Measurements from ENCODE around the gene RAI1. TPM values are rescaled to one million over a fixed set of nuclear protein-coding genes. Genes with fewer than 3 reads are reported as not detected.

Gene RAI1
- total RNA-seq, 1 experiment from 2014 or later: 7.6 TPM

DNA sequence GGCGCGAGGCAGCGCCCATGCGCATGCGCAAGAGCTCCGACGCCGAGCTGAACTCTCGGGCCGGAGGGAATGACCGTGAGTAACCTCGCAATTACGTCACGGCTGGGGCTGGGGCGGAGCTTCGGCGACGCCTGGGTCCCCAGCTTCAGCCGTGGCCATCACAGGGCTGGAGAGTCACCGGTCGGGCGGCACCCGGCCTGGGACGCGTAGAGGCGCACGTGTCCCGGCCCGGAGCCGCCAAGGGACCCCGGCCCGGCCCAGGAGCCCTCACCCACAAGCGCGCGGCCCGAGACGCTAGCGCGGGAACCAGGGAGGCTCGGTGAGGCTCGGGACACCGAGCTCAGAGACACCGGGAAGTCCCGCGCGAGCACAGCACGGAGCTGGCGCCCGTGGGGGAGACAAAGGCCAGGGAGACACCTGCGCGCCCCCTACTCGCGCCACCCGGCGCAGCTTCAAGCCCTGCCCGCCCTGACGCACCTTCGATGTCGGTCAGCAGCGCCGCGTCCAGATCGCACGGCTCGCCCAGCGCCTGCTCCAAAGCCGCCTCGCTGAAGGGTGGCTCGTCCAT lies 155.1 kb downstream of the RAI1 start:
- in situ Hi-C loops (cut with HindIII; ENCODE audit: low pct_unique_long_range_greater_than_20kb, low sequenced_read_pairs): no loop called here
- peak; percentile 92 for DNase-seq (ENCODE audit: low read depth)

DNA sequence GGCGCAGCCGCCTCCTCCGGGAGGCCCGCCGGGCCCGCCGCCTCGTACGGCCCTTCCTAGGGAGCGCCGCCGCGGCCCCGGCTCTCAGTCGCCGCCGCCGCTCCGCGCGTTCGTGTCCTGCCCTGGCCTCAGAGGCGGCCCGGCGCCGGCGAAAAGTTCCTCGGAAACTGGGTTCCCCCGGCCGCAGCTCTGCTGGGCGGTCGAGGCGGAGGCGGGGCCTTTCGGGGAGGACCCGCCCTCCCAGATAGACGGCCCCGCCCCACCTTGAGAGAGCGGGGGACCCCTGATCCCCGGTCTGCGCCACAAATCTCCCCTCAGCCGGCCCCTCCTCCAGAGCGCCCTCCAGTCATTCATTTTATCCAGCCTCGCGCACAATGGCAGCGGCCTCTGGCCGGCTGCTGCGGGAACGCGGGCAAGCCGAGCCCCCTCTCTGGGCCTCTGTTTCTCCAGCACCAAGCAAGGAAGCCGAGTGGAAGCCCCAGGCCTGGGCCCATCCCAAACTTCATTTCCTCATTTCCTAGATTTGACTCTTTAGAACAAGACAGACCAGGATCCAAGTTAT lies 155.6 kb downstream of the RAI1 start, which contains the start of gene SREBF1:
Gene SREBF1 (minus strand): TSS at position 169 of the 562 bp plus-strand sequence. CDS start 169 bp downstream, outside the sequence.
- in situ Hi-C loops (cut with HindIII; ENCODE audit: low pct_unique_long_range_greater_than_20kb, low sequenced_read_pairs): no loop called here
- peak; percentile 66 for DNase-seq (ENCODE audit: low read depth)

DNA sequence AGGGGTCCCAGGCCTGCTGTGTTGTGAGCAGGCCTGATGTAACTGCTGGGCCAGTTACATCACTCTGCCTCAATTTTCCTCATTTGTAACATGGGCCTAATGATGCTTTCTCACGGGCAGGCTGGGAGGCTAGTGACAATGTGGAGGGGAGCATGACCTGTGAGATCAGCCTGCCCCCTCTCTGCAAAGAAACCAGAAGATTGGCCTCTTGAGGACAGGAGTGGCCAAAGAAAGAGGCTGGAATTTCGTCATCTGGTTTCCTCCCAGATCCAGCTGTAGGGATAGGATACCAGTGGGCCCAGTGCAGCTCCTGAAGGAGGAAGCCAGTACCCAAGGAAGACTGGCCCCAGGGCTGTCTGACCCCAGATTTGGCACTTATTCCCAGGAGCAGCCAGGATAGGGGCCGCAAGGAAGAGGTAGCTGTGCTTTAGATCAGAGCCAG lies 156.1 kb downstream of the RAI1 start:
- in situ Hi-C loops (cut with HindIII; ENCODE audit: low pct_unique_long_range_greater_than_20kb, low sequenced_read_pairs): no loop called here
- peak; percentile 83 for DNase-seq (ENCODE audit: low read depth)

DNA sequence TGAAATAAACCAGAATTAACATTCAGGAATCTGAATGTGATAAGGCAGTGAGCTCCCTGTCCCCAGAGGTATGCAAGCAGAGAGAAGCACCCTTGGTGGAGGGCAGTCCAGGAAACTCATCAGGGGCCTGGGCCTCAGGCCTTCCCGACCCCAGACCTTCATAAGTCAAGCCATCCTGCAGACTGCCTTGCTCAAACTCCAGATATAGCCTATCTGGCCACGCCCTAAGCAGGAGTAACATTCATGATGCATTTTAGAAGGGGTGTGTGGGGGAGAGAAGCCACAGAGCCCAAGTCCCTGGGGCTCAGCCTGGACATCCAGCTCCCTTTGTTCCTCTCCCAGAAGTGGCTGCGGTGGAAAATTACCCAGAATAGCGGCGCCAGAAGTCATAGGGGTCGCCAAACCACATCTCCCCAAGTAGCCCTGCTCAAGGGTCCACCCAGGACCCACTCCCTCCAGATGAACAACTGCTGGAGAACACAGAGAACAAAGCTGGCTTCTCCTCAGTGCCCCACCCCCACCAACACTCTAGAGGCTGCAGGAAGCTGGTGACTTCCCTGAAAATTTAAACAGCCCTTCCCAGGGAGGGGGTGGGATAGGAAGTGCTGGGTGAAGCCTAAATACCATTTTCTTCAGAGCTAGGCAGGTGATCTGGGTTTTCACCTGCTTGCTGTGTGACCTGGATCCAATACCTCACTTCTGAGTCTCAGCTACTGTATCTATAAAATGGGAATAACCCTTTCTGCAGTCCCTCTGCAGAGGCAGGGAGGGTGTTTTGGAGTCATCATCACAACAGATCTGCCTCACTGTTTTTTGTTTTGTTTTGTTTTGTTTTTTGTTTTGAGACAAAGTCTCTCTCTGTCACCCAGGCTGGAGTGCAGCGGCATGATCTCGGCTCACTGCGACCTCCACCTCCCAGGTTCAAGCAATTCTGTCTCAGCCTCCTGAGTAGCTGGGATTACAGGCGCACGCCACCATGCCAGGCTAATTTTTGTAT lies 157.0 kb downstream of the RAI1 start:
- in situ Hi-C loops (cut with HindIII; ENCODE audit: low pct_unique_long_range_greater_than_20kb, low sequenced_read_pairs): no loop called here
- DNase-seq (ENCODE audit: low read depth): peak; percentile 60

DNA sequence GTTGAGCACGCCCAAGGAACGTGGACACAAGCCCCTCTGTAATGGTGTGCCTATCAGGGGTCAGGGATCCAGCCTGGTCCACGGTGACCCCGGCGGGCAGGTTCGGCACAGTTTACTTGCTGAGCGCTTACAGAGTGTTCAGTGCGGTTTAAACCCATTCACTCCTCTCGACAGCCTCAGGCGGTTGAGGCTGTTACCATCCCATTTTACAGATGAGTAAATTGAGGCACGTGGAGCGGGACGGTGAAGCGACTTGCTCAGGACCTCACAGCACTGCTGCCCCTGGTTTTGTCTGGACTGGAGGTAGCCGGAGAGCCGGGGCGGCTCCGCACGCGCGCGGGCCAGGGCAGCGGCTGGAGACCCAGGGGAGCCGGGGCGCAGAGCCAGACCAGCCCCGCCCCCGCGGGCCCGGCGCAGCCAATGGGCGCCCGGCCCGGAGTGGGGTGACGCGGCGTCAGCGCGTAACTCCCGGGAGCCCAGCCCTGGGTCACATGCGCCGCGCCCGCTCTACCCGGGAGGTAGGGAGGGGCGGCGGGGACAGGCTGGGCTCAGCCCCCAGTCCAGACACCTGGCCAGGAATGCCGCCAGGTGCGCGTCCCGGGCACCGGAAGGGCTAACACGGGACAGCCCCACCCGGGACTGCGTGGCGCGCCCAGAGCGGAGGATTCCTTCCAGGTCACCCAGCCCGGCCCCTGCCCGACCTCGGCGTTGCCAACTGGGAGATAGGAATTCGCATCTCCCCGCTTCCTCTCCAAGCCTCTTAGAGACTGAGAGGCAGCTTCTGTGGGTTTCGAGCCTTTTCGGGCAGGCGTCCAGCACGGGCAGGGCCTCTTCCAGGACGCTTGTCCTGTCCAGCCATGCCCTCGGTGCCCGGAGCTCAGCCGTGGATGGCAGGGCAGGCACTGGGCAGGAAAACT lies 158.8 kb downstream of the RAI1 start:
- in situ Hi-C loops (cut with HindIII; ENCODE audit: low pct_unique_long_range_greater_than_20kb, low sequenced_read_pairs): no loop called here

DNA sequence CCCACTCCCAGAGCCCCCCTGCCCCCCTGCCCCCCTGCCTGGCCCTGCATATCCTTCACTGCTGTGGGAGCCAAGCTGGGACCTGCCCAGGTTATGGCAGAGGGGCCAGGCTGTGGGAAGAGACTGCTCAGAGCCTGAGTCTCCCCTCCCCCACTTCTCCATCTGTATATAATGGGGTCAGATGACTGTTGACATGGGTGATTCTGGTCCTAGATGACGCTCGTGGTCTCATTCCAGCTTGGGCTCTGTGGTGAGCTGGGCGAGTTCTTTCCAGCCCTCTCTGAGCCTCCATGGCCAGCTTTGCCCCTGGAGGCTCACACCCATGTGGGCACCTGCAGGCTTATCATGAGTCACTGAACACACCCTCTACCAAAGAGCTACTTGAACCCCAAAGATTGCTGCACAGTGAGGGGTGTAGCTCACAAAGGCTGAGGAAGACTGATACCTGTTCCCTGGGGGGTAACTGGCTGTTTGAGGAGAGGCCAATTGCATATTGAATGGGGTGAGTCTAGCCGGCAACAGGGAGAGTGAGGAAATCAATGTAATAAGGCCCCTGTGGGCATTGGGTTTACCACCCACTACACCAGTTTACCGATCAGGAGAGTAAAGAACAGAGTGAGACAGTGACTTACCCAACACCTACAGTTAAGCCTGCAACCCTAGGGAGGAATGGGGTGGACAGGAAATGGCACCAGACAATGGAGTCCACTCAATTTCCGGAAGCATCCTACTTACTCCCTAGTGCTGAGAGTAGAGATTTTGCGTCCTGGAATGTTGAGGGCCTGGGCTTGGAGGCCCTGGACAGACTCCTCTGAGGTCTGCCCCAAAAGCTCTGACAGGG lies 159.7 kb downstream of the RAI1 start:
- in situ Hi-C loops (cut with HindIII; ENCODE audit: low pct_unique_long_range_greater_than_20kb, low sequenced_read_pairs): no loop called here

More for the DNA sequence above, 158.8 kb downstream of the RAI1 start:
- peak; percentile 93 for DNase-seq (ENCODE audit: low read depth)

DNA sequence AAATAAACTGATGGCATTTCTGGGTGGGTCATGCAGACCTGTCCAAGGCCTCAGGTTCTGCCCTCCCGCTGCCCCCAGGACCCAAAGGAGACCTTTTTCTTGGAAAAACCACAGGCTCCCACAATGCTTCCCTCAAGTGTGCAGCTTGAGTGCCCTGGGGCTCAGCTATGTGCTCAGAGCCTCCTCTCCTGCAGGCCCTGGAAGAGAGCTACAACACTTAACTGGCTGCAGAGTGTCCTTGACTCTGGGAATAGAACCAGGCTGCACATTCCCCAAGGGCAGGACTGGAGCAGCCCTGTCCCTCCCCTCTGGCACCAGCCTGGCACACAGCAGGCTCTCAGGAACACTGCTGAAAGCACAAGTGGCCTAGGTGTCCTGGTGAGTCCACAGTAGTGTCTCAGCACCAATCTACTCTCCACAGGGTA lies 160.4 kb downstream of the RAI1 start:
- in situ Hi-C loops (cut with HindIII; ENCODE audit: low pct_unique_long_range_greater_than_20kb, low sequenced_read_pairs): no loop called here
- DNase-seq (ENCODE audit: low read depth): no peak

More for the DNA sequence above, 159.7 kb downstream of the RAI1 start:
- DNase-seq (ENCODE audit: low read depth): no peak

DNA sequence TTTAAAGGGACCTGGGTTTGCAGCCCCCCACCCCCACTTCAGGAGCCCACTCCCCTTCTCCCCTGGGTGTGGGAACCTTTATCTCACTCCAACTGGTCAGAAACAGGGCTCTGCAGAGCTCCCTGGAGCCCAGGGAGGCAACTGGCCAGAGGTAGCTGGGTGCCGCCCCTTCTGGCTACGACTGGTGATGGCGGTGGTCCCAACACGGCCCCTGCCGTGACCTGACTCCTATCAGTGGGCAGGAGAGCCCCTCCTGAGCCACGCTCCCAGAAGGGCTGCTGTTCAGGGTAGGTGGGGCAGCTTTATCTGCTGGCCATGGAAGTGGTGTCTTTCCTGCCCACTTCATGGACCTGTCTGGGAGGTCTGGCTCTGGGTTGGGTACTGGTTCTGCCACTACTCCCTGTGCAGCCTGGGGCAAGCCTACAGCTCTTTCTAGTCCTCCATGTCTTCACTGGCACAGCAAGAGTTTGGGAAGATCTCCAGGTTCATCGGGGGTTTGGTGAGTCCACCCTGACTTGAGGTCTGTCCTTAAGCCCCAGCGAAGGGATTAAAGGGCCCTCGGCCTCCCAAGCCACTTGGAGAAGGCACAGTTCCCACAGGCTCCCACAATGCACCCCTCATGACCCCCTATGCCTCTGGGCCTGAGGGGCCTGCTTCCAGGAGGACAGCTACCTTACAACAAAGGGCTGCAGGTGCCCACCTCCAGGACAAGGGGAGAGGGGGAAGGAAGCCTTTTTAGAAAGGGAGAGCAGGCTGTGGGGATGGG lies 161.0 kb downstream of the RAI1 start:
- DNase-seq (ENCODE audit: low read depth): no peak
- in situ Hi-C loops (cut with HindIII; ENCODE audit: low pct_unique_long_range_greater_than_20kb, low sequenced_read_pairs): no loop called here

DNA sequence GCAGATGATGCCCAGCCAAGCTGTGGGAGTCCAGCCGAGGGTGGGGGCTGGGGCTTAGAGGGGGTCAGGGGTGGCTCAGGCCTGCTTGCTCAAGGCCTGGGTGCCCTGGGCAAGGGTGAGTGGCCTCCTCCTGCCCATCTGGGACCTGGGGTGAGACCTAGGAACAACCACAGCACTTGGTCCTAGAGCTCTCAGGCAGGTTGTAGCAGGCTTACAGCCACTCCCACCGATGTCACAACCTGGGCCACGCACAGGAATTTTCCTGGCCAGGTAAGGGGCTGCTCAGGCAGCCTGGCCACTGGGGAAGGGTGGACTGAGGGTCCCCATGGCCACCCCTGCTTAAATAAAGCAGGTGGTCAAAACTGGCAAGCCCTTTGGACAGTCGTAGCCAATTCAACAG lies 161.8 kb downstream of the RAI1 start:
- in situ Hi-C loops (cut with HindIII; ENCODE audit: low pct_unique_long_range_greater_than_20kb, low sequenced_read_pairs): no loop called here

DNA sequence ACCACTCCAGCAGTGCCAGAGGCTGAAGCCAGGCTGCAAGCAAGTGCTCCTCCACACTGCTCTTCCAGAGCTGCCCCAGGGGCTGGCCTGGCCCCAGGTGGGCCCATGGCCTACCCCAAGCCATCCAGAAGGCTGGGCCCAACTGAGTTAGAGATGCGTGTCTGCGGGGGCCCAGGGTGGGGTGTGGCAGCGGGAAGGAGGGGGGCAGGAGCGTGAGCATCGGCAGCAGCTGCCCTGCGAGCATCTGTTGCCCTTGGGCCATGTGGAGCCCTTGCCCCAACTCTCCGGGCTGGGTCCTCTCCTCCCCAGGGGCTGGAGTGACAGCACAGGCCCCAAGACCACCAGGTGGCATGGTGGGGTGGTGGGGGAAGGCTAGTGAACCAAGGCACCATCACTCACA lies 162.8 kb downstream of the RAI1 start:
- in situ Hi-C loops (cut with HindIII; ENCODE audit: low pct_unique_long_range_greater_than_20kb, low sequenced_read_pairs): no loop called here
- no peak for DNase-seq (ENCODE audit: low read depth)

More for the DNA sequence above, 161.8 kb downstream of the RAI1 start:
- DNase-seq (ENCODE audit: low read depth): no peak

DNA sequence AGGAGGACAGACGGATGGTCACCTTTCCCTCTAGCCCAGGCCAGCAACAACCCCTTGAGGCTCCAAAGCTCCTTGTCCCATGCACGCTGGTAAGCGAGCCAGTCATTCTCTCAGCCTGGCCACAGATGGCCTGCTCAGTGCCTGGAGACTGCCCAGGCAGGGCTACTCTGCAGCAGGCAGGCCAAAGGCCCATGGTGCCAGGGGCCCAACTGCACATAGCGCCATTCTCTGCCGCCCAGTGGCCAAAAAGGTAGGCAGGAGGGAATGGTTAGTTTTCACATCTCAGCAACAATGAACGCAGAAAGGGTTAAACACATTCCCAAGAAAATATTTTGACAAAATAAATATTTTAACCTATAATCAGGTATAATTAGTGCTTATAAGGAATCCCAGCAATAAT lies 163.2 kb downstream of the RAI1 start:
- DNase-seq (ENCODE audit: low read depth): no peak
- in situ Hi-C loops (cut with HindIII; ENCODE audit: low pct_unique_long_range_greater_than_20kb, low sequenced_read_pairs): no loop called here

DNA sequence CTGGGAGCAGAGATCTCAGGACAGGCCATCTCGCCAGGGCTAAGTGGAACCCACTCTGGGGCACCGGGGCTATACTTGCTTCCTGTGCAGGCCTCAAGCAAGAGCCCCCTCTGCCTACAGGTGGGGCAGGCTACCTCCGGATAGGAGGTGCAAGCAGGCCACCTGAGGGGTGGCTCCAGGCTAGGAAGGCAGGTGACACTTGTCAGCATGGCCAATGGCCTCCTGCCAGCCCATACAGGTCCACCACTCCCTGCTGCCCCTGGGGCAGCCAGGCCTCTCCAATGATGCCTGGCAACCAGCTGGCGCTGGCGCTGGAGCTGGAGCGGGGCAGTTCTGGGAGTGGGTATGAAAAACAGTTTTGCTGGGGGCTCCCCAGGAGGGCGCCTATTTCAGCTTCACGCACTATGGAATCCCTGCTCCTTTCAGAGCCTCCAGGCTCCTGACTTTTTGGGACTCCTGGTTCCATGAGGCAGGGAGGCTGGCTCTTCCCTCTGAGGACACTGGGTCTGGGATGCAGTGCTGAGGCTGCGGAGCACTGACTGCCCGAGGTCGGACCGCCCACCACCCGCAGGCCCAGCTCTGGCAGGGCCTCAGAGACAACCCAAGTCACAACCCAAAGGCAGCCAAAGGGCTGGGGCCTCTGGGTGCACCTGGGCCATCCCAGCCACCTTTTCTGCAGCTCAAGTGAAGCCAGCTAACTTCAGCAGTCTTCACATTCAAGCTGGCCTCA lies 164.0 kb downstream of the RAI1 start:
- no peak for DNase-seq (ENCODE audit: low read depth)
- in situ Hi-C loops (cut with HindIII; ENCODE audit: low pct_unique_long_range_greater_than_20kb, low sequenced_read_pairs): no loop called here

DNA sequence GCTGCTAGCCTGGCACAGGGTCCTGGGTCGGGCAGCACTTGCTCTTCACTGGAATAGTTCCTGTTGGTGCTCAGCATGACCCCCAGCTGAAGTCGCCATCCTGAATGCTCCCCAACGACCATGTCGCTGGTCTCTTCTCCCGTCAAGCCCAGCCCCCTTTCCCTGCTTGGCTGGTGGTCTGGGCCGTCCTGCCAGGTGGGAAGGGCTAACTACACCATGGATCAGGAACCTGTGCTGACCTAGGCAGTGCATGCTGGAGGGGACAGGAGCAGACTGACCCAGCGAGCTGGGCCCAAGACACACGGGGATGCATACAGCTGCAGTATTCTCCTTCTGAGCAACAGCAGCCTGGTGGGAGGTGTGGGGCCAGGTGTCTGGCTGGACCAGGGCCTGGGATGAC lies 164.7 kb downstream of the RAI1 start:
- in situ Hi-C loops (cut with HindIII; ENCODE audit: low pct_unique_long_range_greater_than_20kb, low sequenced_read_pairs): no loop called here
- DNase-seq (ENCODE audit: low read depth): no peak

DNA sequence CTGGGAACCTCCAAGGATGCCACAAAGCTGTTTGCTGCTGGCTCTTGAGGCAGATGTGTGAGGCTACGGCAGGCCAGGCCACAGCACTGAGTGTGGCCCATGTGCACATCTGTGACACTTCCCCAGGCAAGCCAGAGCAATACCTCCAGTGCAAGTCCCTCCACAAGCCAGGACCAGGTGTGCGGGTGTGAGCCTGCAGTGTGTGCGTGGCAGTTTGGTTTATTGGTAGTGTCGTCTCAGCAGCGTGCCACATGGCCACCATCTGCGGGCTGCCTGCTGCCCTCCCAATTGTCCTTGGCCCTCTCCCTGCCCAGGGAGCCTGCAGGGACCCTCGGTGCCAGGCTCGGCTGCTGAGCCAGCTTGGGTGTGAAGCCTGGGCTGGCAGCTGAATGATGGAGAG lies 165.4 kb downstream of the RAI1 start:
- in situ Hi-C loops (cut with HindIII; ENCODE audit: low pct_unique_long_range_greater_than_20kb, low sequenced_read_pairs): no loop called here
- no peak for DNase-seq (ENCODE audit: low read depth)

DNA sequence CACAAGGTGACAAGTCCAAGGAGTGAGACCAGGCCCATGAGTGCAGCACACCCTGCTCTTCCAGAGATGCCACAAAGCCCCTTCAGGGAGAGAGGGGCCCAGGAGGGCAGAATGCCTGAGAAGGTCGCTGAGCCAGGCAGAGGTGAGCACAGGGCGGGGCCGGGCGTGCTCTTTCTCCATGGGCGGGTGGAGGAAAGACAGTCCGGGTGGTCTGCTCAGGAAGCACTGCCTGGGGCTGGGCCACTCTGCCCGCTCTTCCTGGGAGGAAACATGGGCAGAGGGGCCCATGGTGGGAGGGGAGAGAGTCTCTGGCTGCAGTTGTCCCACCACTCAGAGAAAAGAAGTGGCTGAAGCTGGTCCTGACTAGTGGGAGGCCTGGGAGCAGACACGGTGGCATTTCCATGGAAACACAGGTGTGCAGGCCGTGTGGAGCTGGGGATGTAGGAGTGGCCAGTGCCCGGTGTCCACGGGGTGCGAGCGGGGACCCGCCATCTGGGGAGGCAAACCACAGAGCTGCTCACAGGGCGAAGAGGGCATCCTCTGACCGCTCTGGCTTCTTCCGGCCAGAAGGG lies 165.9 kb downstream of the RAI1 start:
- no peak for DNase-seq (ENCODE audit: low read depth)
- in situ Hi-C loops (cut with HindIII; ENCODE audit: low pct_unique_long_range_greater_than_20kb, low sequenced_read_pairs): no loop called here

DNA sequence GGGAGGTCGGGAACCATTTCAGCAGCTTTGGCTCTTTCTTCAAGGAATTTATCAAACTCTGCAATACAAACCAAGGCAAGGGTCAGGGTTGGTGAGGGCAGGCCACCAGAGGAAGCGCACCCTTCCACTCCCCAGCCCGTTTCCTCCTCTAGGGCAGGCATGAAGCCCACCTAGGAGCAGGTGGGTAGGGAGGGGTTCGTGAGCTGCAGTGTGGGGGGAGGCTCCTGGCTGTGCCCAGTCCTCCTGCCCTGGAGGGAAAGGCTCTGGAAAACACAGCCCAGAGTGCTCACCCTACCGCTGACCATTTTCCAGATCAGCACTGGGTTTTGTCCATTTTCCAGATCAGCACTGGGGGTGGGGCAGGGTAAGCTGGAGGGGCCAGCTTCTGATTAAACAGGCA lies 166.5 kb downstream of the RAI1 start:
- no peak for DNase-seq (ENCODE audit: low read depth)
- in situ Hi-C loops (cut with HindIII; ENCODE audit: low pct_unique_long_range_greater_than_20kb, low sequenced_read_pairs): no loop called here
